ENCODE results near the gene SCYL3. TPM values are rescaled to one million over a fixed set of nuclear protein-coding genes. Genes with fewer than 3 reads are reported as not detected.
A peak's percentile ranks its signal among the peaks of the same experiment; 100 is the strongest.

Gene SCYL3
- polyA plus RNA-seq, 3 donors, result 2.3 to 4.9 (median 3.6) TPM

- Histone ChIP-seq H3K79me2 (ENCODE audit: insufficient read depth, low read length) (no peaks in the 10 kb centered on the region), H3K36me3 (replicated peaks in 1 of 2; ENCODE audit: control insufficient read depth in 1 of 2, insufficient read depth in 2 of 2, low read length in 2 of 2) (peaks cover 76 to 99% of the 10 kb centered on the region in 2 donors), H3K4me1 (ENCODE audit: control insufficient read depth in 1 of 2, insufficient read depth in 2 of 2, low read length in 2 of 2) (peaks cover 0 to 9% of the 10 kb centered on the region in 2 donors), H3K9ac (ENCODE audit: insufficient read depth, low read length, poor library complexity, severe bottlenecking) (no peak overlapping the region), H3K4me2 (replicated peaks; ENCODE audit: extremely low read depth, low read length, poor library complexity, severe bottlenecking) (no peak overlapping the region), H3K4me3 (replicated peaks in 1 of 3; ENCODE audit: low read depth in 2 of 3, low read length in 3 of 3) (no peak overlapping the region), H3K27me3 (ENCODE audit: control insufficient read depth in 2 of 2, insufficient read depth in 2 of 2, low read length in 2 of 2) (no peaks in the 10 kb centered on the region), H2AFZ (ENCODE audit: insufficient read depth, low read depth, low read length, poor library complexity, severe bottlenecking) (no peak overlapping the region), H3K9me3 (replicated peaks in 1 of 2; ENCODE audit: control insufficient read depth in 1 of 2, insufficient read depth in 1 of 2, low read length in 2 of 2) (no peaks in the 10 kb centered on the region), H4K20me1 (ENCODE audit: insufficient read depth, low read length) (no peaks in the 10 kb centered on the region), H3K27ac (ENCODE audit: low read depth in 1 of 2, low read length in 2 of 2) (no peak overlapping the region)
- TF ChIP-seq, protein P1, sequence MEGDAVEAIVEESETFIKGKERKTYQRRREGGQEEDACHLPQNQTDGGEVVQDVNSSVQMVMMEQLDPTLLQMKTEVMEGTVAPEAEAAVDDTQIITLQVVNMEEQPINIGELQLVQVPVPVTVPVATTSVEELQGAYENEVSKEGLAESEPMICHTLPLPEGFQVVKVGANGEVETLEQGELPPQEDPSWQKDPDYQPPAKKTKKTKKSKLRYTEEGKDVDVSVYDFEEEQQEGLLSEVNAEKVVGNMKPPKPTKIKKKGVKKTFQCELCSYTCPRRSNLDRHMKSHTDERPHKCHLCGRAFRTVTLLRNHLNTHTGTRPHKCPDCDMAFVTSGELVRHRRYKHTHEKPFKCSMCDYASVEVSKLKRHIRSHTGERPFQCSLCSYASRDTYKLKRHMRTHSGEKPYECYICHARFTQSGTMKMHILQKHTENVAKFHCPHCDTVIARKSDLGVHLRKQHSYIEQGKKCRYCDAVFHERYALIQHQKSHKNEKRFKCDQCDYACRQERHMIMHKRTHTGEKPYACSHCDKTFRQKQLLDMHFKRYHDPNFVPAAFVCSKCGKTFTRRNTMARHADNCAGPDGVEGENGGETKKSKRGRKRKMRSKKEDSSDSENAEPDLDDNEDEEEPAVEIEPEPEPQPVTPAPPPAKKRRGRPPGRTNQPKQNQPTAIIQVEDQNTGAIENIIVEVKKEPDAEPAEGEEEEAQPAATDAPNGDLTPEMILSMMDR (IDR thresholded peaks at IDR 0.05), result no peak
- Mint-ChIP-seq H3K36me3 (peaks cover 71 to 77% of the 10 kb centered on the region in 2 donors), H3K4me1 (peaks cover 11% of the 10 kb centered on the region), H3K4me3 (no peak overlapping the region), H3K27ac (no peak overlapping the region), H3K27me3 (ENCODE audit: low read depth in 3 of 3) (no peaks in the 10 kb centered on the region), H3K9me3 (no peaks in the 10 kb centered on the region)
- intact Hi-C loops (cut with micrococcal nuclease), result no loop called here
- no CpG with 5 or more reads among the region's 1 CpG for WGBS (ENCODE audit: insufficient coverage)
- no peak for DNase-seq
Measured at GRCh38 chr1:169853341-169853740, 40.4 kb downstream of the SCYL3 start.

DNA sequence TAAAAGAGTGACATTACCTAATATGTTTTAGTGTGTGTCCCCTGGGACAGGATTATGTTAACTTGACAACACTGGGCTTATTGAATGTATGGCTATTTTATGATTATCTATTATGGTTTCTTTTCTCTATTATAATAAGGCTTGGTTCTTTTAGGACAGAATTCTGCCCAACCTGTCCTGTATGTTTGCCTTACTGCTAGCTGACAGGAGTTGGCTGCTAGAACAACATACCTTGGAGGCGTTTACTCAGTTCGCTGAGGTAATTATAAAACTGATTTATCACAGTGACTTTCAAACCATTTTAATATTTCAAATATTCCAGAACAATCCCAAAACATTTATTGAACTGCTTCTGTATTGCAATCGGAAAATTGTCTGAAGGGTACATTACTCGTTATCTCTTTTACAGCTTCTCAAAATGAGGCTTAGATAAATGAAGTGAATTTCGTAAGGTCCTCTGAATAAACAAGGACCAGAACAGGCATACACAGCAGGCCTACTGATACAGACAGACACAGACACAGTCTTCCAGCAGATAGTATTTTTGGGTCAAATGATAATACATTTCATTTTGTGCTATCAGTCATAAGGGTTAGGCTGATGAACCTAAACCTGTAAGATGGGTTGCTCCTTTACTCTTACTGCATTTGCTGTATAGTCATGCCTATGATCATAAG, 44.2 kb downstream of the SCYL3 start:
- H3K9me3 Mint-ChIP-seq, result no peaks in the 10 kb centered on the region
- no peak for DNase-seq
- no peaks in the 10 kb centered on the region for H3K4me1 Mint-ChIP-seq
- peaks cover 78 to 100% of the 10 kb centered on the region in 2 donors for H3K36me3 ChIP-seq (replicated peaks in 1 of 2; ENCODE audit: control insufficient read depth in 1 of 2, insufficient read depth in 2 of 2, low read length in 2 of 2)
- no CpG with 5 or more reads among the region's 5 CpGs for WGBS (ENCODE audit: insufficient coverage)
- no peaks in the 10 kb centered on the region for H3K27me3 Mint-ChIP-seq (ENCODE audit: low read depth in 3 of 3)
- H3K79me2 ChIP-seq (ENCODE audit: insufficient read depth, low read length), result no peaks in the 10 kb centered on the region
- H3K9ac ChIP-seq (ENCODE audit: insufficient read depth, low read length, poor library complexity, severe bottlenecking), result no peak overlapping the region
- no peak overlapping the region for H3K4me3 ChIP-seq (replicated peaks in 1 of 3; ENCODE audit: low read depth in 2 of 3, low read length in 3 of 3)
- H3K9me3 ChIP-seq (replicated peaks in 1 of 2; ENCODE audit: control insufficient read depth in 1 of 2, insufficient read depth in 1 of 2, low read length in 2 of 2), result no peaks in the 10 kb centered on the region
- no peaks in the 10 kb centered on the region for H3K27me3 ChIP-seq (ENCODE audit: control insufficient read depth in 2 of 2, insufficient read depth in 2 of 2, low read length in 2 of 2)
- no peak overlapping the region for H3K27ac ChIP-seq (ENCODE audit: low read depth in 1 of 2, low read length in 2 of 2)
- no peak overlapping the region for H3K4me3 Mint-ChIP-seq
- no peaks in the 10 kb centered on the region for H4K20me1 ChIP-seq (ENCODE audit: insufficient read depth, low read length)
- H3K27ac Mint-ChIP-seq, result peak overlapping the region in 1 of 7 donors; percentile 77
- H2AFZ ChIP-seq (ENCODE audit: insufficient read depth, low read depth, low read length, poor library complexity, severe bottlenecking), result no peak overlapping the region
- TF ChIP-seq, protein P1 (IDR thresholded peaks at IDR 0.05), result no peak
- H3K4me2 ChIP-seq (replicated peaks; ENCODE audit: extremely low read depth, low read length, poor library complexity, severe bottlenecking), result no peak overlapping the region
- peaks cover 76 to 86% of the 10 kb centered on the region in 2 donors for H3K36me3 Mint-ChIP-seq
- H3K4me1 ChIP-seq (ENCODE audit: control insufficient read depth in 1 of 2, insufficient read depth in 2 of 2, low read length in 2 of 2), result no peaks in the 10 kb centered on the region
- intact Hi-C loops (cut with micrococcal nuclease), result no loop called here
